Ramos (cell line): ENCODE measurements around the gene PRRX1.

ENCODE experiments used
- in situ Hi-C: fragments of 300-500 bp; cut with MboI; formaldehyde crosslinking; loops from one replicate; pipeline ENCODE4 v1.14.3; 2022; ENCODE audit warnings: low sequenced_read_pairs; ENCODE audit not compliant: unreplicated experiment

Gene PRRX1

DNA sequence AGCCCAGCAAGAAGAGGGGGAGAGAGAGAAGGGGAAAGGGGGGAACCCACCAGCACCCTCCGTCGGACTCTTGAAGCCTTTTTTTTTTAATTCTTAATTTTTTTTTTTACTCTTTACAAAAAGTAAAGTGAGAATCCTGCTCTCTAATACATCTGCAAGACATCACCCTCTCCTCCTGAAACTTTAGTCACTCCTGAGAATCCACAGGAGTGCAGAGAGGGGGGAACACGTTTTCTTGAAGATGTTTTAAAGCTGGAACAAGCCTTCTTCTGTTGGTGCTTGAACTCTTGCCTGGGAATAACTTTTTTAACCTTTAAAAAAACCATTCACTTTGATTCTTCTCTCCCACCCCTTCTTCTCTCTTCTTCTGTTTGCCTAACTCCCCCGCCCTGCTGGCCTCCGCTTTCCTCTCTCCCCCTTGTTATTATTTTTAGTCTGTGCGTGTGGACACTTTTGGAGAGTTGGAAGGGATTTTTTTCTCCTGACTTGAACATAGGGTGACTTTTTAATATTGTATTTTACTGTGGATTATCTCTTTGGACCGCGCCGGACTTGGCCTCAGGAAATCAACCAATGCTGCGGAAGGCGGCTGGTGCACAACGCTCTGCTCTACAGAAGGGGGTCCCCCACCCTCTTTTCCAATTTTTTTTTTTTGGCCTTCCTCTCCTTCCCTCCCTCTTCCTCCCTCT is 383 bp upstream of the PRRX1 start:
- in situ Hi-C loops, result no loop called here

GRCh38 chr1:170664828-170665612 is 1.1 kb downstream of the PRRX1 start:
- in situ Hi-C loops, result no loop called here

GRCh38 chr1:170665629-170666028 is 1.7 kb downstream of the PRRX1 start:
- in situ Hi-C loops, result no loop called here

DNA sequence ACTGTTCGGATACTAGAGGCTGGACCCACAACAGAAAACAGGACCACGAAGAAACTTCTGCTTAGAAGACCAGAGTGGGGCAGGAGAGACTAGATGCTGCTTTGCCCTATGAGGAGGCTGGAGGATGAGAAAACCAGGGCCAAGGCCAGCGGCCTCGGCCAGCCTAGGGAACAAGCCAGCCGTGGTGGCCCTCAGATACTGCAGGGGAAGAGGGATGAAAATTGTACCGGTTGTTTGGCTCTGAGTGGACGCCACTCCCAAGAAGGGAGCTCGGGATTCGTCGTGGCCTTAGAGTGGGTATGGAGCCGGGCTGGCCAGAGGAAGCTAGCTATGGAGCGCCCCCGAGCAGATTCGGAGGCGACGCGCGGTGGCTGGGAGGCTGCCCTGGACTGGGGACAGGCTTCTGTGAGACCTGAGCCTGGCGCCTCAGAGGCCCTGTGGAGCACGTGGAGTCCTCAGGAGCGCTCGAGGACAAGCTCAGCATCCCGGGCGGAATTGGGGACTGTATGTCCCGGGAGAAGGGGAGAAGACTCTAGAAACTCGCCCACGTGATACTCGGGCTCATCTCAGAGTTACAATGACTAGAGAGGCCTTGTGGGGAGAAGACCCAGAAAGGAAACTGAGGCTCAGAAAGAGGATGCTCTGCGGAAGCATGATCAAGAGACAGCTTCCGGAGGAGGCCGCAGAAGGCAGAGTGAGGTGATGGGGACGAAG is 2.8 kb downstream of the PRRX1 start:
- in situ Hi-C loops, result no loop called here

- in situ Hi-C loops, result no loop called here
Measured at GRCh38 chr1:170668209-170669106, 4.5 kb downstream of the PRRX1 start.

DNA sequence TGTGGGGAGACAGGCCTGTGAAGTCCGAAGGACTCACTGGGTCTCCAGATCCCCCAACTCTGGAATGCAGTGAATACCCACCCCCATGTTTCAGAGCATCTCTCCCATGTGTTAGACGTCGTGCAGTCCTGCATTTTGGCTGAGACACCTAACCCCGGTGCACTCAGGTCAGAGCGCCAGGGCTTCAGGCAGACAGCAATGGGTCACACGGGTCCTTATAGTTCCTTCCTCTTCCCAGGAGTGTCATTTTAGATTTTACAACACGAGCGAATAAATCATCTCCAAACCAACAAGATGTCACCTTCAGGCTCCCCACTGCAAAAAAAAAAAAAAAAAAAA is 5.1 kb downstream of the PRRX1 start:
- in situ Hi-C loops, result no loop called here

DNA sequence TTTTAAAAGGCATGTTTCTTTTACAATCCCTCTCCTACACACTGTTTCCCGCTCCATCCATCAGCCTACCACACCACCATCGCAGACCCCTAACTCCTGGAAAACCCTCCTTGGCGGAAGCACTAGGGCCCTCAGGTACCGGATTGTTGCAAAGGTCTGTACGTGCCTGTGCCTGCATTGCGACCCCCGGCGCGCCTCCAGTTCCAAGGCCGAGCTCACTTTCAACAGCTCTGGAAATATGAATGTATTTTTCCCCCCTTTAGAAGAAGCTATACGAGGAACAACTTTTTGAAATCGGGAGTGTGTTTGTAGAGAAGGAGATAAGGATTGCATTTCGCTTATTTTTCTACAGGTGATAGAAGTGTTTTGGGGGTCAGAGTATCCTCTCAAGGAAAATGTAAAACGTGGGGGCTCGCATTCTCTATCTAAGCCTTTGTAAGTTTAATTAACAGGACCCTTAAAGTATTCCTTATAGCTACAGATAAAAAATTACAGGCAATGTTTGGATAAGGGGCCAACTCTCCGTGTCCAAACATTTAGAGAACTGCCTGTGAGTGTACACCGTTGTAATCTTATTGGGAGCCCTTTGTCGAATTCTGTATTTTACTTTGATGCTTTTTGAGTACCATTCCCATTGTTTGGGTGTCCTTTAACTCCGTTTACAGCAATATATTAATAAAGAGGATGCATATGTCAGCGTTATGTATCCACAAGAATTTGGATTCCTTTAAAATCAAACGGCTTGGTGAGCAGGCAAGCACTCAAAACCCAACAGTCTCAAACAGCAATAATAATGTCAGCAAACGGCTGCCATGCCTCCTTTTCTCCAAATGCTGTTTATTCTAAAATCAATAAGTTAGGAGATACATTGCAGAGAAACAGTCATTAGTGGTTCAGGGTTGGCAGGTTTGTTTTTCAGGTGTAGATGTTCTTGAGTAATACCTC is 5.9 kb downstream of the PRRX1 start:
- in situ Hi-C loops, result no loop called here

DNA sequence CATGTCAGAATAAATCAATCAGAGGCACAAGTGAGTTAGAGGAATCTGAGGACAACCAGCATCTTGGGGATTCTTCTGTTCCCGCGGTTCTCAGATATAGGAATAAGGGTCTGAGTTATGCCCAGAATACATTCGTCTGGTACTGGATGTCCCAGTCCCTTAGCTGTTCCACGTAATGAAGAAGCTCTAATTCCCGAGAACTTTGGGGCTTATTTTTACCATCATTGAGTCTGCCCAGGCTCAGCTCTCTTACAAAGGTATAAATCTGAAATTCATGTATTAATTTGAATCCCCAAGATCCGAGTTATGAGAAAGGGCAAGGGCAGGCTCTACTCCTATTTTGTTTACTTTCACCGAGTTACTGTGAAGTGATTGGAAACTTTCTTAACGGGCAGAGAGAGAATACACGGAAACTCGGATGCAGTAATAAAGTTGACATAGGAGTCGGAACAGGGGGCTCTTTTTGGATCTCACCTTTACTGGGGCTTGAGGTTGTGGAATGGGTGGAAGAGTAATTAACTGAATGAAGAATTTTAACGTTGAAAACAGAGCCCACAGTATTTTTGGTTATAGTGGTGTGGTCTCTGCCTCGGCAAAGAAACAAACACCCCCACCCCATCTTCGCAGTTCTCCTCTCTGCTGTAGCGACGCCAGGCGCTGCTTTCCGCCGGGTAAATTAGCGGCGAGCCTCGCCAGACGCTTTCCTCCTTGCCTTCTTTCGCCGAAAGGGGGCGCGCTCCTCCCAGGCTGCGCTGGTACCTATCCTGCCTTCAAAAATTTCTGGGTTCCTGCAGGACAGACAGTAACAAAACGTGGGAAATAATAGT is 7.1 kb downstream of the PRRX1 start:
- in situ Hi-C loops, result no loop called here

DNA sequence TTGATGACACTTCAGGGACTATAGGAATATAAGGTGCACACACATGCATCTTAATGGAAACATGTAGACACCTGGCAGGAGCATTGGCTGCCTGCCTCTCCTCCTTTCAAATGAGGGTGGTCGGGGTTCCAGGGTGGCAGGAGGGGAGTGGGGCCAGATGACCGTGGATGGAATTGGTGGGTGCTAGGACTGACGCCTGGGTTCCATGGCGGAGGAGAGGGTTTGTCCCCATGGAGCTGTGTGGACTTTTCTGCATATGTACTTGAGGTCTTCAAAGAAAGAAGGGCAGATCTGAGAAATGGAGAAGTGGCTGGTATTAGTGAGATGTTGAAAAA is 7.7 kb downstream of the PRRX1 start:
- in situ Hi-C loops, result no loop called here

DNA sequence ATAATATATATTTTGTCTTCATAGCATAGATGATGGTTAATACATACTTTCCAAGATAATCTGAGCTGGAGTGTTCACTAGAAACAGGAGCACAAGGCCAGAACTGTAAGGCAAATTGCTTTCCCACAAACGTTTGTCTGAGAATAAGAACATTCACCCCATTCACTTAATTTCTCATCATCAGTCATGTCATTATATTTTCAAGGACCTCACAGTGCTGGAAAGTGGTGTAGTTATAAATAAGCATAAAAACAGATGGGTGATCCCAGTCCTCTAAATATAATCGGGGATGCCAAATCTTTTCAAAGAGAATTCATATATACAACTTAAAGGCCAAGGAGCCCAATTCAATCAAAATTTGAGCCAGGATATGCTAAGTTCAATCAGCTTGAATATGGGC is 8.4 kb downstream of the PRRX1 start:
- in situ Hi-C loops, result no loop called here

GRCh38 chr1:170674239-170674638 is 10.3 kb downstream of the PRRX1 start:
- in situ Hi-C loops, result no loop called here

- in situ Hi-C loops, result loop anchor here (25.0 kb wide), 1 partner anchor 637 kb away; the partner anchor contains the start of gene FMO4
Measured at GRCh38 chr1:170674986-170675385, 11.1 kb downstream of the PRRX1 start.

DNA sequence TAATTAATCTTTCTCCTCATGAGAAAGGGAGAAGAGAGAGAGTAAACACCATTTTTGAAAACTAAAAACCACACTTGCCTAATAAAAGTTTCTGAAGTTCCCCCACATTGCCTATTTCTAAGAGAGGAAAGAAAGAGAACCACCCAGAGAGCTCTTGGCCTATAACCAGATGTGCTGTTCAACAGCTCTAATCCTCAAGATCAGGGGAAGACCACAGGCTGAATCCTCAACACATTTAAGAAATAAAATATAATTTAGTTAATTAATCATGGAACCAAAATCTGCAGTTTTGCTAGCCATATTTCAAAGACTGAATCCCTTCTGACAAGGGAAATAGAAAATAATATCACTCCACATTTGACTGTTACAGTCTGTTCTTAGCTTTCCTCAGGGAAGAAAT is 11.9 kb downstream of the PRRX1 start:
- in situ Hi-C loops, result loop anchor here (25.0 kb wide), 1 partner anchor 636 kb away; the partner anchor contains the start of gene FMO4

- in situ Hi-C loops, result loop anchor here (25.0 kb wide), 1 partner anchor 636 kb away; the partner anchor contains the start of gene FMO4
Measured at GRCh38 chr1:170676628-170677027, 12.7 kb downstream of the PRRX1 start.

DNA sequence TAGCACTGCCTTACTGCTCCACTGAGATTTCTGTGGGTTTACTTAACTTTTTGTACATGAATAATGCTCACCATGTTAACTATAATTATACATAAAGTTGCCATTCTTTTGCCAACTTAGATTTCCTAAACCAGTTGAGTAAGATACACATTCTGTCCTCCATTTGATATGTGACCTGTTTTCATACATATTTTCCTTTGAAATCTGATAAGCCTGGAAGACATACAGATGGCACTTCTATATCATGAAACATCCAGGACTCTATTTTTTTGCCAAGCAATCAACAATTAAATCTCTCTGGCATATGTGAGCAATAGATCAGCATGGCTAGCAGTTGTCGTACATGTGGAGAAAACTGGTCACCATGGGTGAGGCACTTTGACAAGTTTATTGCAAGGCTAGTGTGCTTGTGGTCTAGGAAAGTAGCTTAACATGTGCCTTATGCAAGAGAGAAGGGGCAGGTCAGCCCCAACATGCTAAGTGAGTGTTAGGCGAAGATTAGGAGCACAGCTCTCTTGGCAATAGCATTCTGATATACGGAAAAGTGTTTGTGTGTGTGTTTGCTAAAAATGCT is 14.2 kb downstream of the PRRX1 start:
- in situ Hi-C loops, result loop anchor here (25.0 kb wide), 1 partner anchor 634 kb away; the partner anchor contains the start of gene FMO4

GRCh38 chr1:170680428-170680827 is 16.5 kb downstream of the PRRX1 start:
- in situ Hi-C loops, result loop anchor here (25.0 kb wide), 1 partner anchor 632 kb away; the partner anchor contains the start of gene FMO4

DNA sequence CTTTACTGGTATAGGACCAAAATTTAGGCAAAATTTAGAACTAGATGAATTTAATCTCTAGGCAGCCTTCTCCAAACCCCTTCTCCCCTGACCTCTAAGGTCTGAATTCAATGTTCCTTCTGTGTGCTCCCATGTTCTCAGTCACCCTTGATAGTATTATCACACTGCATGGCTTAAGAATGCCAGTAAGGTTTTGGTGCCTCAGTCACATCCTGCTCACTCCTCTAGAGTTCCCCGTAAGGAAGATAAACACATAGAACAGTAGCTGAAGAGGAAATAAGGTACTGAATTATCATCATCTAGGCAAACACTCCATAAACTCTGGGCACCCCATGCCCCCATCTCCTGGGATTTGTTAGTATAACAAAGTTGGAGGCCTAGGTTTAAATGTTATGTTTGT is 18.2 kb downstream of the PRRX1 start:
- in situ Hi-C loops, result loop anchor here (25.0 kb wide), 1 partner anchor 630 kb away; the partner anchor contains the start of gene FMO4

DNA sequence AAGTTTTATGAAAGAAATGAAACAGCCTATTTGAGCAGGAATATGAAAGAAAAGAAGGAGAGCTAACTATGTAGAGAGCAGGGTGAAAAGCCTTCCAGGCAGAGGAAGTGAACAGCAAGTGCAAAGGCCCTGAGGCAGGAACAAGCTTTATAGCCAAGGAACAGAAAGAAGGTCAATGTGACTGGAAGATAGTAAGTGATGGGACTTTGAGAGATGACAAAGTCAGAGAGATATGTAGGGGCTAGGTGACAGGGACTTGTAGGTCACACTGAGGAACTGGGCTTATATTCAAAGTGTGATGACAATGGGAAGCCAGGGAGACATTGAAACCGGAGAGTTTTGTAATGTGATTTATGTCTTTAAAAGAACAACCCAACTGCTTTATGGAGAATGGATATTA is 18.9 kb downstream of the PRRX1 start:
- in situ Hi-C loops, result loop anchor here (25.0 kb wide), 1 partner anchor 629 kb away; the partner anchor contains the start of gene FMO4
